8988T (cell line): ENCODE data around the gene IMPACT.

Experiments
- DNase-seq: peaks from one replicate; pipeline ENCODE4 v3.0.0; 2011

The IMPACT gene

GRCh38 chr18:24426398-24427294 lies at the start of gene IMPACT:
Gene IMPACT, plus strand, starts transcription at chr18:24426670. Its CDS starts 87 bp downstream, at chr18:24426757.
- DNase-seq: peak; percentile 91

GRCh38 chr18:24378598-24378997 lies 47.9 kb upstream of the IMPACT start:
- DNase-seq: no peak

DNA sequence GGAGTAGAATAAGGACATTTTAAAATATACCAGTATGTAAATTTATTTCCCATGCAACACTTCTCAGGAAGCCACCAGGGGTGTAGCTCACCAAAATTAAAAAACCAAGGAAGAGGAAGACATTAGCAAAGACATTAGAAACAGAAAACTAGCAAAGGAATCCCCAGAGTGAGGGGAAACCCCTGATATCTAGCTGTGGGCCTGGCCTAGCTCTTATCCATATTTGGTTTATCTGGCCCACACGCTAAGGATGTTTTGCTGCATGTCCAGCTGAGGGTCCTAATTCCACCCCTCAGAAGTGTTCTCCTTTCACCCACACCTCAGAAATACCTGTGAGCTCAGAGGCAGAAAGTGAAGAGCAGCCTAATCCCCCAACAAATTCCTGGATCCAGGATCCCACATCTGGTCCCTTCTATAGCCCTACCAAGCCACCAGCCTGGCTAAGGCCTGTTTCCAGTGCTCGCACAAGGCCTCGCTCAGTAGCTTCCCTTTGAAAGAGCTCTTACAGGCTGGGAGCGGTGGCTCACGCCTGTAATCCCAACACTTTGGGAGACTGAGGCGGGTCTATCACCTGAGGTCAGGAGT lies 46.2 kb upstream of the IMPACT start:
- DNase-seq: no peak

- no peak for DNase-seq
These were observed 45.3 kb upstream of the IMPACT start for GRCh38 chr18:24381126-24381525.

- no peak for DNase-seq
These were observed 39.8 kb upstream of the IMPACT start for GRCh38 chr18:24386681-24387080.

DNA sequence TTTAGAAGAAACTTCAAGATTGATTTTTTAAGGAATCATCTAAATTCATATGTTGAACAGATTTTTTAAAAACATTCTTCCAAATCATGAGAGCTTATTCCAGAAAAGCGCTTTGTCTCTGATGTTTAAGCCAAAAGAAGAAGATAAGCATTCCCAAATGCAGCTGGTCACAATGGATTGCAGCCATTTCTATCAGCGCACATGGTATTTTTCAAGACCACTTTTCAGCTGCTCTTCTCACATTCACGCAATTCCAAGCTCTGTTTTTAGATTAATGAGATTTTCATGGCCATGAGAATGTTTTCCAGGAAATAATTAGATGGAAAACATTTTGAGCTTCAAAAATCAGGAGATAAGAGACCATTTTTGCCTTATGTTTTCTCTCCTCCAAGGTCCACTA lies 37.5 kb upstream of the IMPACT start:
- DNase-seq: no peak

GRCh38 chr18:24395049-24395795 lies 31.2 kb upstream of the IMPACT start:
- DNase-seq: no peak

GRCh38 chr18:24396082-24396633 lies 30.3 kb upstream of the IMPACT start:
- no peak for DNase-seq

GRCh38 chr18:24397131-24397693 lies 29.3 kb upstream of the IMPACT start:
- no peak for DNase-seq

- peak; percentile 97 for DNase-seq
These were observed 28.6 kb upstream of the IMPACT start, which contains the start of gene OSBPL1A for GRCh38 chr18:24397694-24398368. Gene OSBPL1A, minus strand, starts transcription at chr18:24397824. Its CDS starts 20,291 bp downstream, at chr18:24377533.

DNA sequence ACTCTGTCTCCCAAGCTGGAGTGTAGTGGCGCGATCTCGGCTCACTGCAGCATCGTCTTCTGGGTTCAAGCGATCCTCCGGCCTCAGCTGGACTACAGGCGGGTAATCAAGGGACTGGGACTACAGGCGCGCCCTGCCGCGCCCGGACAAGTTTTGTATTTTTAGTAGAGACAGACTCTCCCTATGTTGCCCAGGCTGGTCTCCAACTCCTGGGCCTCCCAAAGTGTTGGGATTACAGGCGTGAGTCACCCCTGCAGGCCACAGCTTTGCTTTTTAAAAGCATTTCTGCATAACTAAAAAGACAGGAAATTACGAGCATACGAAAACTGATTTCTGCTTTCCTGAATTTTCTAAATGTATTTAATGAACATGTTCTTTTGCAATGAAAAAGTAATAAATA lies 27.9 kb upstream of the IMPACT start:
- DNase-seq: no peak

GRCh38 chr18:24400587-24400986 lies 25.9 kb upstream of the IMPACT start:
- DNase-seq: no peak

DNA sequence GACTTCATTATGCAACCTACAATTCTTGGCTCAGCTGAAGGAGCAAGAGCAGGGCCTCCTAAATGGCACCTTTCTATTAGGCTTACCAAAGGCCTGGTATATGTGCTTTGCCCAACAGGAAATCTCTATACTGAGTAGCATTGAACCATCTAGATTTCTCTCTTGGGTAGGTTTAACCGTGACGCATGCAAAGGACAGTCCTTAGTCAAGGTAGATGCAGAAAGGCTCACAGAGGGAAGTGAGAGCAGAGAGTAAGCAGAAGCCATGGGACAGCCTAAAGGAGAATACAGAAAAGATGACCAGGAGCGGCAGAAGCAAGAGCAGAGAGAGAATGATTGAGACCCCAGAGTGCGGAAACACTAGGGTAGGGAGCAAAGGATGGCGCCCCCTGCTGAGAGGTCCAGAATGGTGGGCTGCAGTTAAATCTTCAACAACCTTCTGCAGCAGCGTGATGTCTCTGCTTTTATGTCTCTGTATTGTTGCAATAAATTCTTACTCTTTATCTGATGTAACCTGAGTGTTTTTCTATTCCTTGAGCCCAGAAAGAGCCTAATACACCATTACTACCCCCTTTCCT lies 24.2 kb upstream of the IMPACT start:
- DNase-seq: no peak

DNA sequence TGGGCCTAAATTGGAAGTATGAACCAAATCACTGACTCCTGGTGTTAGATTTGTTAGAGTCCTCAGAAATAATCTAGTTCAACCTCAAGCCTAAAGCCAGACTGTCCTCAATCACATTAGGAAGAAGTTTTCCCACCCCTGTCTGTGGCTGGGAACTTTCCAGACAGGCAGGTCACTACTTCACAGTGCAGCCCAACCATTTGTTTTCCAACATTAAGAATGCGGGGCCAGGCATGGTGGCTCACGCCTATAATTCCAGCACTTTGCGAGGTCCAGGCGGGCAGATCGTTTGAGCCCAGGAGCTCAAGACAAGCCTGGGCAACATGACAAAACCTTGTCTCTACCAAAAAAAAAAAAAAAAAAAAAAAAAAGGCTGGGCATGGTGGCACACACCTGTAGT lies 23.4 kb upstream of the IMPACT start:
- DNase-seq: no peak

DNA sequence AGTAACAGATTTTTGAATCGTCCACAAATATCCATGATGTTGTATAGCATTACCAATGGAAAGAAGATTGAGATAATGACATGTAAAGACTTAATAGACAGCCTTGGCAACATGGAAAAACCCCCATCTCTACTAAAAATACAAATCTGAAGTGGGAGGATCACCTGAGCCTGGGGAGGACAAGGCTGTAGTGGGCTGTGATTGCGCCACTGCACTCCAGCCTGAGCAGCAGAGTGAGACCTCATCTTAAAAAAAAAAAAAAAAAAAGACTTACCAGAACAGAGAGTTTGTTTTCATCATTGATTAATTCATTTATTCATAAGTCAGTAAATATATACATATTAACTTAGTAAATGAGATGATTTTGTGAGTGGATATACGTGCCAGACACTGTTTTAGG lies 21.9 kb upstream of the IMPACT start:
- DNase-seq: no peak

- DNase-seq: no peak
These were observed 18.0 kb upstream of the IMPACT start for GRCh38 chr18:24408496-24408895.

GRCh38 chr18:24413148-24413547 lies 13.3 kb upstream of the IMPACT start:
- DNase-seq: no peak

GRCh38 chr18:24414349-24415003 lies 12.0 kb upstream of the IMPACT start:
- no peak for DNase-seq

GRCh38 chr18:24417480-24417879 lies 9.0 kb upstream of the IMPACT start:
- DNase-seq: no peak

- DNase-seq: no peak
These were observed 5.9 kb upstream of the IMPACT start for GRCh38 chr18:24420551-24420950.

DNA sequence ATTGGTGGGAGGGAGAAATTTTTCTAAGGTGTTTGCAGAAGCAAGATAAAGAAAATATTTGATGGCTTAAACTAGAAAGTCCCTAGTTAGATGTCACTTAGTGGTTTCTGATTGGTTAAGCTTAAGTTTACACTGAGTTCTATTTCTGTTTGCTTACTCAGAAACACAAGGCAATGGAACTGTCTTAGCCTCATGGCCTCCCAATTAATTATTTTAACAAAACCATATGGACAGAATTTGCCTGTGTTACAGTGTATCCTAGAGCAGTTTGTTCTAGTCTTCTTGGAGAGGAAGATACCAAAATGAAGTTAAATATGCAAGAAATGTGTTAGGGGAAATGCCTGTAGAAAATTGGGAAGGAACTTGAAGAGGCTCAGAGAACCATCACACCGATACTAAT lies 4.6 kb upstream of the IMPACT start:
- DNase-seq: no peak

- no peak for DNase-seq
These were observed 435 bp upstream of the IMPACT start for GRCh38 chr18:24426073-24426397.
